ENCODE measurements around the gene GPR85. TPM values are rescaled to one million over a fixed set of nuclear protein-coding genes. Genes with fewer than 3 reads are reported as not detected.

GPR85 gene
- total and polyA plus RNA-seq, 10 of the 15 experiments (the other 5 are each of a cell fraction or from before 2014, with no cell fraction given) = 0.05 to 0.38 TPM; not detected in 8

DNA sequence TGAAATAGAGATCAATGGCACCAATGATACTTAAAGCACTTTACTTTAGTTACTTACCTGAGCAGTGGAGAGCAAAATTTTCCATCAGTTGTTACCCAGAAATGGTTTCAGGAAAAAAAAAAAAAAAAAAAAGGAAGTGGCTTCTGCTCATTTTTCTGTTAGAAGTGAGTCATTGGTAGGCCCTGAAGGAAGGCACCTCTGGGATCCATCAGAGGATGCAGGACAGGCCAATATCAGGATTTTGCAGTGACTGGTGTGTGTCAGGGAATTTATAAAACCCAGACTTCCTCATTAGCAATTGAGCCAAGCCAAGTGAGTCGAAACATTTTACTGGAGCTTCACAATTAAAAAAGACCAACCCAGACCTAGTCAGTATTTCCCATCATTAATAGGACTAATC, 34.0 kb upstream of the GPR85 start:
- in situ Hi-C loops (cut with MboI) (no loop called here), intact Hi-C loops (cut with micrococcal nuclease; ENCODE audit: unreplicated experiment) (no loop called here)
- no TSS peak for BruUV-seq (replicated peaks)
- H3K27ac ChIP-seq (ENCODE audit: control insufficient read depth, insufficient read depth) = no peak overlapping the region
- H3K9me3 ChIP-seq (replicated peaks; ENCODE audit: control insufficient read depth, insufficient read depth, low read length) = no peaks in the 10 kb centered on the region
- no peaks in the 10 kb centered on the region for H4K20me1 ChIP-seq (ENCODE audit: control insufficient read depth, insufficient read depth)
- no peak for ATAC-seq
- no peaks in the 10 kb centered on the region for H3K36me3 ChIP-seq (ENCODE audit: control insufficient read depth in 2 of 2, insufficient read depth in 2 of 2, low read length in 1 of 2)
- H3K9ac ChIP-seq (ENCODE audit: control insufficient read depth, insufficient read depth, low read length) = no peak overlapping the region
- FAIRE-seq = no peak
- H3K27me3 ChIP-seq (replicated peaks in 1 of 2; ENCODE audit: control insufficient read depth in 2 of 2, insufficient read depth in 2 of 2, low read length in 1 of 2) = no peaks in the 10 kb centered on the region
- no peak overlapping the region for H3K4me2 ChIP-seq (ENCODE audit: control insufficient read depth, insufficient read depth)
- CTCF ChIA-PET = interaction anchor here (0.6 to 1.7 kb wide), 4 partner anchors 12 to 39 kb away, joined by 3 to 6 read pairs (median 4); no protein-coding TSS in a partner anchor
- no peak for TF ChIP-seq ESRRA (IDR thresholded peaks at IDR 0.05; ENCODE audit: low read length)
- no peak for TF ChIP-seq ZBED1 (IDR thresholded peaks at IDR 0.05; ENCODE audit: borderline replicate concordance)
- TF ChIP-seq RELA (IDR thresholded peaks at IDR 0.05; ENCODE audit: borderline replicate concordance, partially characterized antibody) = no peak
- TF ChIP-seq PBX3 (IDR thresholded peaks at IDR 0.05; ENCODE audit: insufficient replicate concordance, low read depth, low read length) = no peak
- no peak for TF ChIP-seq EGR1 (IDR thresholded peaks at IDR 0.05; ENCODE audit: borderline replicate concordance in 1 of 2, low read depth in 2 of 2, low read length in 2 of 2)
- TF ChIP-seq NFYB (IDR thresholded peaks at IDR 0.05; ENCODE audit: insufficient read depth, low read depth, low read length) = no peak
- no peak for TF ChIP-seq NFIC (IDR thresholded peaks at IDR 0.05; ENCODE audit: low read depth, low read length)
- no peak for TF ChIP-seq RCOR1 (conservative IDR thresholded peaks at IDR 0.05; ENCODE audit: low read depth, low read length)
- no peak for TF ChIP-seq STAT3 (IDR thresholded peaks at IDR 0.05; ENCODE audit: low read depth, low read length)
- no peak for TF ChIP-seq IRF4 (IDR thresholded peaks at IDR 0.05; ENCODE audit: low read depth, low read length)
- no peak overlapping the region for H3K4me3 ChIP-seq
- RAD21 ChIA-PET (ENCODE audit: unreplicated experiment) = interaction anchor here (0.8 to 1.4 kb wide), 2 partner anchors 10 to 22 kb away, joined by 3 read pairs; no protein-coding TSS in a partner anchor
- SMC1A ChIA-PET (ENCODE audit: uncharacterized antibody, unreplicated experiment) = interaction anchor here (0.7 to 1.4 kb wide), 3 partner anchors 25 to 292 kb away, joined by 3 to 4 read pairs (median 4); no protein-coding TSS in a partner anchor
- H2AFZ ChIP-seq (ENCODE audit: control insufficient read depth, low read depth, low read length) = no peak overlapping the region; the same call in 1 of the 2 replicates
- H3K79me2 ChIP-seq (ENCODE audit: control insufficient read depth, insufficient read depth, low read length) = peaks cover 3% of the 10 kb centered on the region
- POLR2A ChIA-PET = interaction anchor here (0.6 to 1.2 kb wide), 2 partner anchors 22 to 181 kb away, joined by 3 to 4 read pairs; a partner anchor contains a TSS
- no peaks in the 10 kb centered on the region for H3K4me1 ChIP-seq (ENCODE audit: control insufficient read depth, insufficient read depth, low read length)
- WGBS (ENCODE audit: insufficient coverage, insufficient replicate concordance, low lambda C conversion rate, missing lambda C conversion rate) = 100% methylated on average over 1 of the region's 1 CpG
- DNase-seq (ENCODE audit: low read depth, low spot score) = no peak
